Heart left ventricle (tissue), 16 donors: ENCODE measurements around the gene MFSD2A. TPM values are rescaled to one million over a fixed set of nuclear protein-coding genes. Genes with fewer than 3 reads are reported as not detected.

Experiments used
- ATAC-seq, 4 donors: fragments of 200-7000 bp; cut with Tn5 transposase; one replicate each; pipeline ENCODE4 v1.9.1; 2020 to 2022; ENCODE audit warnings: moderate library complexity in 4 of 4, mild to moderate bottlenecking in 3 of 4, moderate number of reproducible peaks in 1 of 4
- DNase-seq, 5 donors: peaks; one replicate each; pipeline ENCODE4 v3.0.0-alpha.2; 2020
- H3K27ac ChIP-seq, 12 donors: fragments of 200-600 bp; sonication (generic) in 4 of 12; one replicate each; pipeline versions ENCODE4 v1.5.0 to v1.8.0; 2016 to 2022; ENCODE audit warnings: mild to moderate bottlenecking in 2 of 12
- H3K27me3 ChIP-seq, 9 donors: fragments of 200-600 bp; sonication (generic) in 2 of 9; one replicate each; pipeline versions ENCODE4 v1.5.1 to v1.8.0; 2016 to 2022; ENCODE audit warnings: mild to moderate bottlenecking in 3 of 9
- H3K36me3 ChIP-seq, 9 donors: fragments of 200-600 bp; sonication (generic) in 2 of 9; one replicate each; pipeline versions ENCODE4 v1.5.0 to v1.8.0; 2018 to 2022; ENCODE audit warnings: mild to moderate bottlenecking in 2 of 9
- H3K4me1 ChIP-seq, 12 donors: fragments of 200-600 bp; sonication (generic) in 4 of 12; one replicate each; pipeline versions ENCODE4 v1.5.0 to v1.8.0; 2016 to 2022; ENCODE audit warnings: mild to moderate bottlenecking in 3 of 12
- H3K4me3 ChIP-seq, 12 donors: fragments of 200-600 bp; sonication (generic) in 4 of 12; one replicate each; pipeline versions ENCODE4 v1.5.0 to v1.8.0; 2017 to 2022; ENCODE audit warnings: mild to moderate bottlenecking in 9 of 12, moderate library complexity in 4 of 12
- H3K9me3 ChIP-seq, 12 donors: fragments of 200-600 bp; sonication (generic) in 4 of 12; one replicate each; pipeline versions ENCODE4 v1.5.0 to v1.8.0; 2016 to 2022; ENCODE audit warnings: mild to moderate bottlenecking in 1 of 12
- POLR2A ChIP-seq, 2 donors: fragments of 450-650 bp; IDR thresholded peaks; one replicate each; pipeline ENCODE4 v1.6.1; 2017; ENCODE audit warnings: antibody characterized with exemption in 2 of 2, mild to moderate bottlenecking in 2 of 2, moderate library complexity in 2 of 2
- WGBS, 4 donors: extraction: QIAGEN DNeasy Blood & Tissue Kit in 2 of 4; methylation state at CpG; one replicate each; pipeline versions ENCODE4 v1.1.5 to v1.1.7; 2013 to 2018; 5-methylcytosine and 5-hydroxymethylcytosine counted together
- intact Hi-C, 10 donors: fragments of 100-400 bp; cut with DNase I; formaldehyde crosslinking; loops; one replicate each; pipeline versions ENCODE4 v1.11.1 to v1.14.2; 2022
- polyA plus RNA-seq, 2 donors: library from polyadenylated mRNA; stranded (reverse); fragments of 200-250 nt; gene quantifications; one replicate each; pipeline ENCODE4 v1.2.3, GENCODE V29; 2013
- total RNA-seq, 9 donors: library from RNA; depleted of rRNA in 2 of 9; stranded (reverse); fragments of >200 nt in 2 of 9; fragmentation: NEBNext Ultra II Directional in 3 of 9; extraction: Animal tissue kit (Norgen Biotek cat#: 25700) in 3 of 9; gene quantifications; one replicate each; pipeline versions ENCODE4 v1.1.0 to v1.2.4, GENCODE V29; 2016 to 2023
- TF ChIP-seq, protein P1 (sequence below), 12 donors: fragments of 200-600 bp; sonication (generic) in 4 of 12; IDR thresholded peaks; one replicate each; pipeline versions ENCODE4 v1.5.0 to v1.8.0; 2018 to 2022; ENCODE audit warnings: antibody characterized with exemption in 12 of 12, mild to moderate bottlenecking in 5 of 12
- donor health status: ischemic (EF 13 %, LVEDD 7.1; RV severe dilation, severe dysfunction).
- donor health status: healthy with polysubstance abuse.
- donor health status: DM: no; HTN: yes; CAD: no.
- donor health status: DM: no; HTN: no; CAD: no.
- donor health status: ischemic (EF 25% LVEDD 6.9; RV normal size, moderate dysfunction).
- donor health status: ischemic (EF 25% LVEDD 5.7; RV mildly dilated, moderate dysfunction).
- donor health status: healthy.
- donor health status: DM: yes; HTN: yes; CAD: no.
- donor health status: ischemic (EF 35%, LVEDD 5.7; RV mildly dilated, moderate dysfunction).
- donor health status: nonischemic (EF 11% LVEDD 7.7; RV severe dilation, severe dysfunction).
- donor health status: DM: yes; HTN: yes; CAD: no.
- donor health status: PGD.
- donor health status: ischemic (EF 29% LVEDD 5.4; RV normal size, mild dysfunction).
- donor health status: nonischemic (EF 23%, LVEDD 6.1; RV moderate dilation, normal function).

The MFSD2A gene
- total and polyA plus RNA-seq, 11 donors: 0.11 to 12.7 (median 0.96) TPM

DNA sequence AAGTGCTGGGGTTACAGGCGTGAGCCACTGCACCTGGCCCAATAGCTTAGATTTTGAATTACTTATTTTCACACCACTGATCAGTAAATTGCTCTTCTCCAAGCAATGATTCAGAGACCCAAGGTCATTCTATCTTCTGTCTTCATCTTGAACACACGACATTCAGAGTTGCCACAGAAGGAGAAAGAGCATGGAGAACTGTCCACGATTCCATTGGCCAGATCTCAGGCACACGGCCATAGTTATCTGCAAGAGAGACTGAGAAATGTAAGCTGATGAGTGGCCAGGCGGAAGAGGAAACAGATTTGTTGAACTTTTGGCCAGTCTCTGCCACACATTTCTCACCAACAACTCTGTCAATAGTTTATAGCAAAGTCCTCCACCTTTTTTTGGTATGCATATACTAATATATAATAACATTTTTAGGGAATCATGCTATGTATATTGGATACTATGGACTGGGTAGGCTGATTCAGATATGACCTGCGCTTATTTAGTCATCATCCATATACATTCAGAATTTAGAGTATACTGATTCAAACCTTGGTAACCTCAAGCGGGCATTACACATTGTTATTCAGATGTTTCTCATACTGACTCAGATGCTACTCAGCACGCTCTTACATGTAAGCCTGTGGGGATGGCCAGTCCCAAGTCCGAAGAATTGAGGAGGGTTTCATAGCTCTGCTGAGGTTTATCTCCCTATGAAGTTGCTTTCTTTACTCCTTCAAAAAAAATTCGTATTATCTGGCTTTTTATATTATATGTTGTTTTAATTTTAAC lies 60.1 kb downstream of the MFSD2A start:
- ATAC-seq: no peak
- Histone ChIP-seq H3K9me3 (peaks cover 0 to 3% (median 0%) of the 10 kb centered on the region in 12 donors), H3K4me3 (no peak overlapping the region), H3K36me3 (no peaks in the 10 kb centered on the region), H3K27ac (no peak overlapping the region), H3K27me3 (no peaks in the 10 kb centered on the region), H3K4me1 (peaks cover 0 to 8% (median 0%) of the 10 kb centered on the region in 12 donors)
- TF ChIP-seq, protein P1, sequence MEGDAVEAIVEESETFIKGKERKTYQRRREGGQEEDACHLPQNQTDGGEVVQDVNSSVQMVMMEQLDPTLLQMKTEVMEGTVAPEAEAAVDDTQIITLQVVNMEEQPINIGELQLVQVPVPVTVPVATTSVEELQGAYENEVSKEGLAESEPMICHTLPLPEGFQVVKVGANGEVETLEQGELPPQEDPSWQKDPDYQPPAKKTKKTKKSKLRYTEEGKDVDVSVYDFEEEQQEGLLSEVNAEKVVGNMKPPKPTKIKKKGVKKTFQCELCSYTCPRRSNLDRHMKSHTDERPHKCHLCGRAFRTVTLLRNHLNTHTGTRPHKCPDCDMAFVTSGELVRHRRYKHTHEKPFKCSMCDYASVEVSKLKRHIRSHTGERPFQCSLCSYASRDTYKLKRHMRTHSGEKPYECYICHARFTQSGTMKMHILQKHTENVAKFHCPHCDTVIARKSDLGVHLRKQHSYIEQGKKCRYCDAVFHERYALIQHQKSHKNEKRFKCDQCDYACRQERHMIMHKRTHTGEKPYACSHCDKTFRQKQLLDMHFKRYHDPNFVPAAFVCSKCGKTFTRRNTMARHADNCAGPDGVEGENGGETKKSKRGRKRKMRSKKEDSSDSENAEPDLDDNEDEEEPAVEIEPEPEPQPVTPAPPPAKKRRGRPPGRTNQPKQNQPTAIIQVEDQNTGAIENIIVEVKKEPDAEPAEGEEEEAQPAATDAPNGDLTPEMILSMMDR (IDR thresholded peaks at IDR 0.05): no peak
- no peak for TF ChIP-seq POLR2A (IDR thresholded peaks at IDR 0.05)
- WGBS, 4 donors: 56 to 69% (median 64%) methylated on average over 10 of the region's 10 CpGs
- intact Hi-C loops: no loop called here
- no peak for DNase-seq

DNA sequence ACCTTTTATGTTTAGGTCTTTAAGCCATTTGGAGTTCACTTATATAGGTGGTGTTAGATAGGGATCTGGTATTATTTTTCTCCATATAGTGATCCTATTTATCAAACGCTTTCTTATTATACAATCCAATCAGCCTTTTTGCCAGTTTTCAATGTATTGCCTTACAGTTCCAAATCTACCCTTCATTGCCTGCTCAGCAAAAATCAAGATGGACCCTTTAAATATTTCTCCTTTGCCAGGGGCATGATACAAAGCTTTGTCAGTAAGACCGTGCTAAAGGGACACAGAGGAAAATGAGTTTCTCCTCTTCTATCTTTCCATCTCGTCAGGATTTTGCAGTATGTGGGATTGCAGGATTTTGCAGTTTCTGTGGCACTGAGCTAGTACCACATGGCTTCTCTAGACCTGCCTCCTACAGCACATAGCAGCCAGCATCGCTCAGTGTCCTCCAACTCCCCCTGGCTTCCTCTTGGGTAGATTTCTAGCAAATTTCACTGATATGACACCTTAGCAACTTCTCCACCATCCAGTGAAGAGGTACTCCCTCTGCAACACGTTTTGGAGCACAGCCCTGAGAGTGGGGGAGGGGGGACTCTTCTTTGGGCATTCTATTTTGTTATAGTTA lies 63.1 kb downstream of the MFSD2A start:
- no peaks in the 10 kb centered on the region for H3K36me3 ChIP-seq
- no peaks in the 10 kb centered on the region for H3K27me3 ChIP-seq
- H3K27ac ChIP-seq: no peak overlapping the region
- WGBS, 4 donors: 62 to 74% (median 67%) methylated on average over 5 of the region's 5 CpGs
- peaks cover 0 to 8% (median 0%) of the 10 kb centered on the region in 12 donors for H3K4me1 ChIP-seq
- no peak for TF ChIP-seq POLR2A (IDR thresholded peaks at IDR 0.05)
- TF ChIP-seq, protein P1 (IDR thresholded peaks at IDR 0.05): no peak
- H3K4me3 ChIP-seq: no peak overlapping the region
- no peak for ATAC-seq
- H3K9me3 ChIP-seq: peaks cover 0 to 7% (median 0%) of the 10 kb centered on the region in 12 donors
- DNase-seq: no peak
- intact Hi-C loops: no loop called here

Other genes with a start within 250 kb of the MFSD2A start
- gene PPIE, start 216.3 kb upstream of the MFSD2A start, total RNA-seq: 10 to 100 TPM; 22.2 to 33.3 (median 27.9) TPM
- gene PPIE, start 216.3 kb upstream of the MFSD2A start, polyA plus RNA-seq: 10 to 100 TPM; 33.7 to 45.3 TPM
- 1 to 10 TPM in 8 of 9 donors, under 1 TPM in 1; 0.75 to 7.5 (median 2.7) TPM for gene OXCT2, start 183.8 kb upstream of the MFSD2A start, total RNA-seq
- 1 to 10 TPM; 1.3 to 5.0 TPM for gene OXCT2, start 183.8 kb upstream of the MFSD2A start, polyA plus RNA-seq
- under 1 TPM; 0.19 to 0.68 (median 0.53) TPM for gene BMP8B, start 166.3 kb upstream of the MFSD2A start, total RNA-seq
- under 1 TPM; 0.08 to 0.19 TPM for gene BMP8B, start 166.3 kb upstream of the MFSD2A start, polyA plus RNA-seq
- gene TRIT1, start 71.6 kb upstream of the MFSD2A start, total RNA-seq: 10 to 100 TPM; 15.0 to 19.0 (median 17.2) TPM
- gene TRIT1, start 71.6 kb upstream of the MFSD2A start, polyA plus RNA-seq: 10 to 100 TPM; 13.6 to 14.0 TPM
- 1 to 10 TPM in 3 of 9 donors, under 1 TPM in 6; 0.27 to 3.0 (median 0.75) TPM for gene MYCL, start 53.2 kb upstream of the MFSD2A start, total RNA-seq
- gene MYCL, start 53.2 kb upstream of the MFSD2A start, polyA plus RNA-seq: under 1 TPM; 0.15 to 0.53 TPM
- 100 to 1,000 TPM in 3 of 9 donors, 10 to 100 TPM in 6; 52.1 to 249 (median 69.9) TPM for gene CAP1, start 85.6 kb downstream of the MFSD2A start, total RNA-seq
- gene CAP1, start 85.6 kb downstream of the MFSD2A start, polyA plus RNA-seq: 100 to 1,000 TPM in 1 of 2 donors, 10 to 100 TPM in 1; 23.8 to 118 TPM
- 100 to 1,000 TPM in 1 of 9 donors, 10 to 100 TPM in 8; 22.8 to 106 (median 38.6) TPM for gene PPT1, start 142.1 kb downstream of the MFSD2A start, total RNA-seq
- gene PPT1, start 142.1 kb downstream of the MFSD2A start, polyA plus RNA-seq: 10 to 100 TPM; 32.0 to 47.9 TPM
- 10 to 100 TPM in 8 of 9 donors, 1 to 10 TPM in 1; 9.1 to 14.5 (median 12.3) TPM for gene RLF, start 206.2 kb downstream of the MFSD2A start, total RNA-seq
- gene RLF, start 206.2 kb downstream of the MFSD2A start, polyA plus RNA-seq: 1 to 10 TPM; 2.7 to 8.0 TPM